Activated CD8-positive, alpha-beta memory T cell treated with anti-CD3 and anti-CD28 coated beads for 24 hours (primary cell): ENCODE results near the gene SPDYE4.
A peak's percentile ranks its signal among the peaks of the same experiment; 100 is the strongest.

Experiments
- DNase-seq: peaks from one replicate; pipeline ENCODE4 v3.0.0-alpha.2; 2020

SPDYE4 gene

GRCh38 chr17:8785547-8786413 lies 27.4 kb upstream of the SPDYE4 start:
- peak; percentile 89 for DNase-seq

- DNase-seq, result no peak
These were observed 23.8 kb upstream of the SPDYE4 start for GRCh38 chr17:8782176-8782575.

- no peak for DNase-seq
These were observed 23.4 kb upstream of the SPDYE4 start for GRCh38 chr17:8781776-8782175.

DNA sequence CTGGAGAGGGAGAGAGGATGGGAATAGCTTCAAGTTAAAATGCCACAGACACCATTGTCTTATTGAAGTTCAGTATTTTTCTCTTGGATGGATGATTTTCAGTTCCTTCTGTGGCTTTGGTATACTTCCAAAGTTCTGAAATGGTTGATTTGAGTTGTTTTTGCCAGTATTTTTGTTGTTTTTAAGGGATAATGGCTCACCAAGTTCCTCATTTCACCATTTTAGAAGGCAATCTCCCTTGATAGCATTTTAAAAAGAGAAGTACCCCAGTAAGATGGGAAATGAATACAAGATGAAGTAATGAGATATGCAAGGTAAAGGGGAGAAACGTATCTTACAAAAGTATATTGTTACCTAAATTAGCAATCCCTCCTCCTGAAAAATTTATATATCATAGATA lies 18.5 kb upstream of the SPDYE4 start:
- DNase-seq, result no peak

GRCh38 chr17:8776248-8776647 lies 17.9 kb upstream of the SPDYE4 start:
- DNase-seq, result no peak

- DNase-seq, result no peak
These were observed 8.4 kb upstream of the SPDYE4 start for GRCh38 chr17:8766731-8767130.

DNA sequence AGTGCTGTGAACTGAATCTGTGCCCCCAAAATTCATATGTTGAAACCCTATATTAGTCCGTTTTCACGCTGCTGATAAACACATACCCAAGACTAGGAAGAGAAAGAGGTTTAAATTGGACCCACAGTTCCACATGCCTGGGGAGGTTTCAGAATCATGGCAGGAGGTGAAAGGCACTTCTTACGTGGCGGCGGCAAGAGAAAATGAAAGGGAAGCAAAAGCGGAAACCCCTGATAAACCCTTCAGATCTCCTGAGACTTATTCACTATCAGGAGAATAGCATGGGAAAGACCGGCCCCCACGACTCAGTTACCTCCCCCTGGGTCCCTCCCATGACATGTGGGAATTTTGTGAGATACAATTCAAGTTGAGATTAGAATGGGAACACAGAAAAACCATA lies 3.7 kb upstream of the SPDYE4 start:
- DNase-seq, result no peak

GRCh38 chr17:8757189-8757588 lies 1.2 kb downstream of the SPDYE4 start:
- no peak for DNase-seq

GRCh38 chr17:8755590-8756255 lies 2.6 kb downstream of the SPDYE4 start:
- DNase-seq, result peak; percentile 13

DNA sequence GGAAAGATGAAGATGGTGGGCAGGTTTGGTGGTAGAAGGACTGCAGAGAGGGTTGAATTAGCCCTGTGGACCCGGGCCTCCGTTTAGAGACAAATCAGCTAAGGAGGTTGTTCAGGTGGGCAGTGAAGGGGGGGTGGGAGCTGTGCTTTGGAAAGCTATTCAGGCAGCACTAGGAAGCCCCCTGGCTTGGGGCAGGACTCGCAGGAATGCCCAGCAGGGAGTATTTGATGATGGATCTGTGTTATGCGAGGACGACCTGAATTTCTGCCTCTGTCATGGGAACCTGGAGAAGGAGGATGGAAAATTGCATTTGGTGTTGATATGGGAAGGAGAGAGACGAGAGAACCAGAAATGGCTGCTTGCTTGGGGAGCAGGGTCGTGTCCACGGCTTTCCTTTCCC lies 3.5 kb downstream of the SPDYE4 start:
- DNase-seq, result peak; percentile 5

DNA sequence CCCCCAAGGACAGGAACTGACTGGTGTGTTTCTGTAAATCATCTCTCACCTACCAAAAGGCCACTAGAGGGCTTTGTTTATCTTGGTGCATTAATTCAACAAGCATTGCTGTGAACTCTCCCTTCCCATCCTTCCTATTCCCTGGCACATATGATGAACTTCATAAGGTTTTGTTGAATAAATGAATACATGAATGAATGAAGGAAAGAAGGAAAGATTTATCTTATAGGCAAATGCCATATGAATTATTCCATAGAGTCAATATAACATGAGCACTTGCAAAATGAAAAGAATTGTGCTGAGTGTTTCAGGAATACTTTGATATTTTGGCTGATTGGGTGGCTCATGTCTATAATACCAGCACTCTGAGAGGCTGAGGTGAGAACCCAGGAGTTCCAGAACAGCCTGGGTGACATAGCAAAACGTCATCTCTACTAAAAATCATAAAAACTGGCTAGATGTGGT lies 4.3 kb downstream of the SPDYE4 start:
- DNase-seq, result no peak

DNA sequence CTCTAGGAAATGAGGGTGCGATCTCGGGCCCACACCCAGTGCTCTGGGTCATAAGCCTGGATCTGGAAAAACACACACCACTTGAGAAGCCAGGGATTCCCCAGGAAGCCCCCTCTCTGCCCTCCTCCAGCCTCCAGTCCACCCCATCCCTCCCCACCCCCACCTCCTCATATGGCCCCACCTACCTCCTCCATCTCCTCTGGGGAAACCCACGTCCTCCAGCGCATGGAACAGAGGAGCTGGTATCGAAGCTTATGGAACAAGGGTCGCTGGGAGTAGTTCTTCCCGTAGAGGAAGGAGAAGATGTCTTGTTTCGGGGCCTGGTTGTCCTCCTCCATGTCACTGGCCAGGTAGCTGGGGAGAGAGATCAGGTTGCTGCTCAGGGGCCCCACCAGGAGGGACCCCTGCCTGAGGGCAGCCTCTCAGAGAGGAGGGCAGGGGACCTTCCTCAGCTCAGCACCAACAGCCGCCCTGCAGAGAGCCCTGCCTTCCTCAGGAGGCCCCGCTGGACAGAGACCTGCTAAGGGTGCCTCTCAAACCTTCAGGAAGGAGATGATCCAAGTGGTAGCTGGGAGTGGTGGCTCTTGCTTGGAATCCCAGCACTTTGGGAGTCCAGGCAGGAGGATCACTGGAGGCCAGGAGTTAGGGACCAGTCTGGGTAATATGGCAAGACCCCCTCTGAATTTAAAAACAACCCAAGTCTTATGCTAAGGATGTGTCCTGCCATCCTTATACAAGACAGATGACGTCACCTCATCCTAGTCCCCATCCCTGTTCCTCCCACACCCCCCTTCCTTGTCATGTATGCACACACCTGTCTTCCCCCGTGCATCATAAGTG lies 5.0 kb downstream of the SPDYE4 start:
- peak; percentile 41 for DNase-seq

DNA sequence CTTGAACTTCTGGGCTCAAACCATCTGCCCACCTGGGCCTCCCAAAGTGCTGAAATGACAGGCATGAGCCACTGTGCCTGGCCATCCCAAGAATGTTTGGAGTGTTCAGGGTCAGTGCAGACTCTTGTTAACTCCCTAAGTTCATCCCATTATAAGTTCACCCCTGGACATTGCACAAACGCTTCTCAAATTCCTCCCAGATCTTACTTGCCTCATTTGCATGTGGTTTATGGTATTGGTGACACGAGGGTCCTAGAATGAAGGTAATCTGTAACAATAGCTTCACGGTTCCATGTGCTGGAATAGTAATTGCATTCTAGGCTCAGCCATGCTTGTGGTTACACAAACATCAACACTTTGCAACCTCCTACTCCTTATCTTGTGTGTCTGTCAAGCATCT lies 8.7 kb downstream of the SPDYE4 start:
- peak; percentile 19 for DNase-seq

DNA sequence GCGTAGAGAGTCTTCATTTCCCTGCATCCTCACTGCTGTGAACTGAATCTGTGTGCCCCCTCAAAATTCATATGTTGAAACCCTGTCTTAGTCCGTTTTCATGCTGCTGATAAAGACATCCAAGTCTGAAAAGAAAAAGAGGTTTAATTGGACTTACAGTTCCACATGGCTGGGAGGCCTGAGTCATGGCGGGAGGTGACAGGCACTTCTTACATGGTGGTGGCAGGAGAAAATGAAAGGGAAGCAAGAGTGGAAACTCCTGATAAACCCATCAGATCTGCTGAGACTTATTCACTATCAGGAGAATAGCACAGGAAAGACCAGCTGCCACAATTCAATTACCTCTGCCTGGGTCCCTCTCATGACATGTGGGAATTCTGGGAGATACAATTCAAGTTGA lies 10.6 kb downstream of the SPDYE4 start:
- DNase-seq, result peak; percentile 33

DNA sequence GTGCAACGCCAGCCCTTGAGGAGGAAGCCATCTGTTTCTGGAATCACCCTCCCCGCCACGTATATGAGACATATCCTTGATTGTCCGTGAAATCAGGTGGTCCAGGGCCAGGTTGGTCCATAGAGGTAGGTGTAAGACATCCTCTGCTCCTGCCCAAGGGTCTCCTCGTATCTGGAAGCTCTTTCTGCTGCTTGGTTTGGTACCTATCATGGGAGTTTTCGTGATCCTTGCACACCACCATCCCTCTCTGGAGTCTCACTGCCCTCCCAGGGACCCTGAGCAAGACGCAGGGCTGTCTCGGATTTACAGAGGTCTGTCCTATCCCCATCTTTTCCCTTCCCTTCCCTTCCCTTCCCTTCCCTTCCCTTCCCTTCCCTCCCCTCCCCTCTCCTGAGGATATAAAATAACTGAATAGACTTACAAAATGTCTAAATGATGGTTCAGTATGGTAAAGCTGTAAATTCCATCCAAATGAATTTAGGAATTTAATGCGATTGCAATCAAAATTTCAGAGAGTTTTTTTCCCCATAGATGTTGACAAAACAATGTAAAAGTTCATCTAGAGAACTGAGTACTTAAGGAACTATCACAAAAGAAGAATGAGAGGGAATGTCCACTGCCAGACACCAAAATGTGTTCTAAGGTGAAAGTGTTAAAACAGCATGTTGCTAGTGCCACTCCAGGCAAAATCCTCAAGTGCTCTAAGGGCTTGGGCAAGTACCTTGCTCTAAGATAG lies 11.7 kb downstream of the SPDYE4 start:
- DNase-seq, result no peak

DNA sequence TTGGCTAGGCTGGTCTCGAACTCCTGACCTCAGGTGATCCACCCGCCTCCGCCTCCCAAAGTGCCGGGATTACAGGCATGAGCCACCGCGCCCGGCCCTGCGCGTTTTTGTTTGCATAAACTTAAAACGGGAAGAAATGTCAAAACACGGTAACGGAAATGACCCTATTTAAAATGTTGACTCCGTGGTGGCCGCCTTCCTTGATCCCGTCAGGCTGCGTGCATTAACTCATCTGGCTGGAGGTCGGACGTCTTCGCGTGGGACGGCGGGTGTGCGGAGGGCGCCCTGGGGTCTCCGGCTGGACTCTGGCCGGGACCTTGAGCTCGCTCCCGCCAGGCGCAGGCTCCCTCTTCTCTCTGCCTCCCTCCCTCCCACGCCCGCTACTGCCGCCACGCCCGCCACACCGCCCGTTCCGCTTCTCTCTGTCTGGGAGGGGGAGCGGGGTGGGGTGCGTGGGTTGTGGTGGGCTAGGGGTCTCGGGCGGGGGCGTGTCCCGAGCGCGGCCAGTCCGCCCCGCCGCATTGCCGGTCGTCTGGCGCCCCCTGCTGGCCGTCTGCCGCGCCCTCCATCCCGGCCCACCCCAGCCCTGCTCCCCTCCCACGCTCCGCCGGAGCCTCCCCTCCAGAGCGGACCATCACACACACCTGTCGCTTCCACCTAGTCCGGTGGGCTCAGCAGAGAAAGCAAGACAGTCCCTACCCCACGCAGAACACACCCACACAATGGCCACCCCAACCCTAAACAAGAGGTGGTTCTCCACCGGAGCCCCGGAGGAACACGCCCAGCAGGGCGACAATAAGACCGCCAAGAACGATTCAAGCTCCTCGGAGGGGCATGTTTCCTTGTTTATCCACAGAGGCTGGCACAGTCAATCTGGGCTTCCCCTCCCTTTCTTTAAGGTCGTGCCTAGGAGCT lies 12.5 kb downstream of the SPDYE4 start:
- peak; percentile 94 for DNase-seq

GRCh38 chr17:8744086-8744785 lies 14.1 kb downstream of the SPDYE4 start:
- peak; percentile 51 for DNase-seq

DNA sequence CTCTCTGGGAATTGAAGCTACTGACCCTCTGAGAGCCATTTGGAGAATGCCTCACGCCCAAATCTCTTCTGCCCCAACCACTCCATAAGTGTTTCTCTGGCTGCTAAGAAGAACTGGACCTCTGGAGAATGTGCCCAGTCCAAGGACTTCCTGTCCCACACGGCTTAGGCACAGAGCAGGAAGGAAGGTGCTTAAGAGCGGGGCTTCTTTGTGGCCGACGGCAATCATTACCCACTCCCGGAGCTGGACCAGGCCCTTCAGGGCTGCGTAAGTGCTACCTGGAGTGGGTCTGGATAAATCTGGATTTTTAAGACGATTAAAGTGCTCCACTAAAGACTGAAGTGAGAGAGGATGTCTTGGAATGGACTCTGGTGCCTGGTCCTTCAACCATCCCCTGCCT lies 15.5 kb downstream of the SPDYE4 start:
- peak; percentile 33 for DNase-seq

- no peak for DNase-seq
These were observed 16.1 kb downstream of the SPDYE4 start for GRCh38 chr17:8742274-8742673.

- DNase-seq, result no peak
These were observed 16.6 kb downstream of the SPDYE4 start for GRCh38 chr17:8741771-8742170.

- DNase-seq, result no peak
These were observed 17.0 kb downstream of the SPDYE4 start for GRCh38 chr17:8741366-8741765.
